SK-N-SH treated with all-trans-retinoic acid at 6 μM for 48 hours (cell line): ENCODE data around the gene PRR7.

Experiments used
- ATAC-seq: fragments of 200-7000 bp; cut with Tn5 transposase; 3 replicates; pipeline ENCODE4 v1.9.1; 2020; ENCODE audit warnings: mild to moderate bottlenecking, moderate library complexity
- ARNTL ChIP-seq: fragments of 450-650 bp; formaldehyde crosslinking; IDR thresholded peaks from 2 replicates; pipeline ENCODE4 v1.5.0; 2020; ENCODE audit warnings: low read depth, mild to moderate bottlenecking, moderate library complexity, borderline replicate concordance
- CSDC2 ChIP-seq: fragments of 250-450 bp; sonication (Bioruptor Pico); IDR thresholded peaks from 2 replicates; pipeline ENCODE4 v1.5.0; 2020; ENCODE audit warnings: mild to moderate bottlenecking, moderate library complexity
- GLIS3 ChIP-seq: fragments of 250-450 bp; sonication (Bioruptor Pico); IDR thresholded peaks from 2 replicates; pipeline ENCODE4 v1.5.0; 2020; ENCODE audit warnings: mild to moderate bottlenecking, moderate library complexity
- ISL1 ChIP-seq: fragments of 250-450 bp; sonication (Bioruptor Pico); IDR thresholded peaks from 2 replicates; pipeline ENCODE4 v2.1.2; 2022; ENCODE audit warnings: mild to moderate bottlenecking, moderate library complexity
- OSR1 ChIP-seq: fragments of 250-450 bp; sonication (Bioruptor Pico); IDR thresholded peaks from 2 replicates; pipeline ENCODE4 v1.8.0; 2022; ENCODE audit warnings: moderate library complexity, mild to moderate bottlenecking, inconsistent platforms
- PPARA ChIP-seq: fragments of 250-450 bp; sonication (Bioruptor Pico); IDR thresholded peaks from 2 replicates; pipeline ENCODE4 v1.5.0; 2020; ENCODE audit warnings: mild to moderate bottlenecking, borderline replicate concordance
- RARB ChIP-seq: fragments of 250-450 bp; sonication (Bioruptor Pico); IDR thresholded peaks from 2 replicates; pipeline ENCODE4 v1.8.0; 2021; ENCODE audit warnings: mild to moderate bottlenecking, moderate library complexity
- SNAI2 ChIP-seq: fragments of 250-450 bp; sonication (Bioruptor Pico); IDR thresholded peaks from 2 replicates; pipeline ENCODE4 v1.5.0; 2020; ENCODE audit warnings: mild to moderate bottlenecking, moderate library complexity
- TCF4 ChIP-seq: fragments of 250-450 bp; sonication (Bioruptor Pico); IDR thresholded peaks from 2 replicates; pipeline ENCODE4 v1.8.0; 2021; ENCODE audit warnings: mild to moderate bottlenecking, moderate library complexity, borderline replicate concordance
- TSHZ2 ChIP-seq: fragments of 250-450 bp; sonication (Bioruptor Pico); IDR thresholded peaks from 2 replicates; pipeline ENCODE4 v1.5.0; 2020; ENCODE audit warnings: mild to moderate bottlenecking, moderate library complexity
- ZC3H10 ChIP-seq: fragments of 250-450 bp; sonication (Bioruptor Pico); IDR thresholded peaks from 2 replicates; pipeline ENCODE4 v1.5.1; 2021; ENCODE audit warnings: mild to moderate bottlenecking, moderate library complexity
- ZNF70 ChIP-seq: fragments of 450-650 bp; formaldehyde crosslinking; IDR thresholded peaks from 2 replicates; pipeline ENCODE4 v1.5.0; 2020; ENCODE audit warnings: mild to moderate bottlenecking, moderate library complexity
- ZNF8 ChIP-seq: fragments of 450-650 bp; formaldehyde crosslinking; IDR thresholded peaks from 2 replicates; pipeline ENCODE4 v1.5.0; 2020; ENCODE audit warnings: mild to moderate bottlenecking, moderate library complexity
- TF ChIP-seq, protein P1 (sequence below): fragments of 250-450 bp; sonication (Bioruptor Pico); IDR thresholded peaks from 2 replicates; pipeline ENCODE4 v1.5.1; 2020; ENCODE audit warnings: low read depth, mild to moderate bottlenecking, moderate library complexity
- TF ChIP-seq, protein P2 (sequence below): fragments of 250-450 bp; sonication (Bioruptor Pico); IDR thresholded peaks from 2 replicates; pipeline ENCODE4 v1.5.1; 2021; ENCODE audit warnings: mild to moderate bottlenecking, moderate library complexity
- TF ChIP-seq, protein P3 (sequence below): fragments of 250-450 bp; sonication (Bioruptor Pico); IDR thresholded peaks from 2 replicates; pipeline ENCODE4 v1.8.0; 2021; ENCODE audit warnings: low read depth, mild to moderate bottlenecking, moderate library complexity, borderline replicate concordance

Gene PRR7

GRCh38 chr5:177491983-177492746, 45.6 kb downstream of the PRR7 start:
- no peak for ATAC-seq
- TF ChIP-seq RARB (CRISPR knock-in tag), result no peak
- TF ChIP-seq, protein P1, sequence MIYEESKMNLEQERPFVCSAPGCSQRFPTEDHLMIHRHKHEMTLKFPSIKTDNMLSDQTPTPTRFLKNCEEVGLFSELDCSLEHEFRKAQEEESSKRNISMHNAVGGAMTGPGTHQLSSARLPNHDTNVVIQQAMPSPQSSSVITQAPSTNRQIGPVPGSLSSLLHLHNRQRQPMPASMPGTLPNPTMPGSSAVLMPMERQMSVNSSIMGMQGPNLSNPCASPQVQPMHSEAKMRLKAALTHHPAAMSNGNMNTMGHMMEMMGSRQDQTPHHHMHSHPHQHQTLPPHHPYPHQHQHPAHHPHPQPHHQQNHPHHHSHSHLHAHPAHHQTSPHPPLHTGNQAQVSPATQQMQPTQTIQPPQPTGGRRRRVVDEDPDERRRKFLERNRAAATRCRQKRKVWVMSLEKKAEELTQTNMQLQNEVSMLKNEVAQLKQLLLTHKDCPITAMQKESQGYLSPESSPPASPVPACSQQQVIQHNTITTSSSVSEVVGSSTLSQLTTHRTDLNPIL (CRISPR knock-in tag), result no peak
- TF ChIP-seq ZNF8 (CRISPR knock-in tag), result no peak
- no peak for TF ChIP-seq OSR1
- no peak for TF ChIP-seq PPARA (CRISPR knock-in tag)
- TF ChIP-seq CSDC2 (CRISPR knock-in tag), result no peak
- no peak for TF ChIP-seq ARNTL (CRISPR knock-in tag)
- no peak for TF ChIP-seq ZNF70 (CRISPR knock-in tag)
- TF ChIP-seq SNAI2 (CRISPR knock-in tag), result no peak
- TF ChIP-seq TSHZ2, result no peak
- no peak for TF ChIP-seq TCF4 (CRISPR knock-in tag)
- no peak for TF ChIP-seq ISL1 (CRISPR knock-in tag)
- no peak for TF ChIP-seq GLIS3 (CRISPR knock-in tag)

- no peak for ATAC-seq
- TF ChIP-seq, protein P2, sequence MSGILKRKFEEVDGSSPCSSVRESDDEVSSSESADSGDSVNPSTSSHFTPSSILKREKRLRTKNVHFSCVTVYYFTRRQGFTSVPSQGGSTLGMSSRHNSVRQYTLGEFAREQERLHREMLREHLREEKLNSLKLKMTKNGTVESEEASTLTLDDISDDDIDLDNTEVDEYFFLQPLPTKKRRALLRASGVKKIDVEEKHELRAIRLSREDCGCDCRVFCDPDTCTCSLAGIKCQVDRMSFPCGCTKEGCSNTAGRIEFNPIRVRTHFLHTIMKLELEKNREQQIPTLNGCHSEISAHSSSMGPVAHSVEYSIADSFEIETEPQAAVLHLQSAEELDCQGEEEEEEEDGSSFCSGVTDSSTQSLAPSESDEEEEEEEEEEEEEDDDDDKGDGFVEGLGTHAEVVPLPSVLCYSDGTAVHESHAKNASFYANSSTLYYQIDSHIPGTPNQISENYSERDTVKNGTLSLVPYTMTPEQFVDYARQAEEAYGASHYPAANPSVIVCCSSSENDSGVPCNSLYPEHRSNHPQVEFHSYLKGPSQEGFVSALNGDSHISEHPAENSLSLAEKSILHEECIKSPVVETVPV, result no peak
- TF ChIP-seq ISL1 (CRISPR knock-in tag) (no peak), ZNF70 (CRISPR knock-in tag) (no peak)
- TF ChIP-seq, protein P3, sequence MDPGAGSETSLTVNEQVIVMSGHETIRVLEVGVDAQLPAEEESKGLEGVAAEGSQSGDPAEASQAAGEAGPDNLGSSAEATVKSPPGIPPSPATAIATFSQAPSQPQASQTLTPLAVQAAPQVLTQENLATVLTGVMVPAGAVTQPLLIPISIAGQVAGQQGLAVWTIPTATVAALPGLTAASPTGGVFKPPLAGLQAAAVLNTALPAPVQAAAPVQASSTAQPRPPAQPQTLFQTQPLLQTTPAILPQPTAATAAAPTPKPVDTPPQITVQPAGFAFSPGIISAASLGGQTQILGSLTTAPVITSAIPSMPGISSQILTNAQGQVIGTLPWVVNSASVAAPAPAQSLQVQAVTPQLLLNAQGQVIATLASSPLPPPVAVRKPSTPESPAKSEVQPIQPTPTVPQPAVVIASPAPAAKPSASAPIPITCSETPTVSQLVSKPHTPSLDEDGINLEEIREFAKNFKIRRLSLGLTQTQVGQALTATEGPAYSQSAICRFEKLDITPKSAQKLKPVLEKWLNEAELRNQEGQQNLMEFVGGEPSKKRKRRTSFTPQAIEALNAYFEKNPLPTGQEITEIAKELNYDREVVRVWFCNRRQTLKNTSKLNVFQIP (CRISPR knock-in tag), result no peak
Observed at GRCh38 chr5:177492841-177493240, 46.2 kb downstream of the PRR7 start.

- no peak for ATAC-seq
- TF ChIP-seq TSHZ2, result no peak
- TF ChIP-seq ZC3H10, result no peak
- TF ChIP-seq, all 23 proteins: peak for 0
Observed at GRCh38 chr5:177493795-177494345, 47.3 kb downstream of the PRR7 start.
